GM19452 (cell line): Measurements from ENCODE around the gene ARHGEF3.

Experiments used
- ATAC-seq: cut with Tn5 transposase; IDR thresholded peaks from one replicate; pipeline ENCODE4 v1.9.1; 2021; ENCODE audit not compliant: unreplicated experiment

Gene ARHGEF3

DNA sequence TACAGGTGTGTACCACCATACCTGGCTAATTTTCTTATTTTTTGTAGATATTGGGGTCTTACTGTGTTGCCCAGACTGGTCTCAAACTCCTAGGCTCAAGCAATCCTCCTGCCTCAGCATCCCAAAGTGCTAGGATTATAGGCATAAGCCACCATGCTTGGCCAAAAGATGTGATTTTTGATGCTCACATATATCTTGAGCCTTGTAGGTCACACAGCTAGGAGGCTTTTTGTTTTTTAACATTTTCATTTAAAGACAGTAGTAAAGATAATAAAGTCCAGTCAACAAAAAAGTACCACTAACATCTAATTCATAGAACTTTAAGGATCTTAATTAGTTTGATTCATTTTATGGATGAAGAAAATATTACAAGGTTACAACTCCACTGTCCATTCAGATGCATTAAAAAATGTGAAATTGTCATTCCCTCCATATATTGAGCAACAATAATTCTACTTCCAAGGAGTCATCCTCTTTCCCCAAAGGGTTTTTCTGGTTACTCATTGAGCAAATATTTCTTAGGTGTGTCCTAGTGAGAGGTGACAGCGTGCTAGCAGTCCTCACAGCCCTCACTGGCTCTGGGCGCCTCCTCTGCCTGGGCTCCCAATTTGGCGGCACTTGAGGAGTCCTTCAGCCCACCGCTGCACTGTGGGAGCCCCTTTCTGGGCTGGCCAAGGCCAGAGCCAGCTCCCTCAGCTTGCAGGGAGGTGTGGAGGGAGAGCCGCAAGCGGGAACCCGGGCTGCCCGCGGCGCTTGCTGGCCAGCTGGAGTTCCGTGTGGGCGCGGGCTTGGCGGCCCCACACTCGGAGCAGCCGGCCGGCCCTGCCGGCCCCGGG is 110.4 kb downstream of the ARHGEF3 start:
- ATAC-seq = no peak

DNA sequence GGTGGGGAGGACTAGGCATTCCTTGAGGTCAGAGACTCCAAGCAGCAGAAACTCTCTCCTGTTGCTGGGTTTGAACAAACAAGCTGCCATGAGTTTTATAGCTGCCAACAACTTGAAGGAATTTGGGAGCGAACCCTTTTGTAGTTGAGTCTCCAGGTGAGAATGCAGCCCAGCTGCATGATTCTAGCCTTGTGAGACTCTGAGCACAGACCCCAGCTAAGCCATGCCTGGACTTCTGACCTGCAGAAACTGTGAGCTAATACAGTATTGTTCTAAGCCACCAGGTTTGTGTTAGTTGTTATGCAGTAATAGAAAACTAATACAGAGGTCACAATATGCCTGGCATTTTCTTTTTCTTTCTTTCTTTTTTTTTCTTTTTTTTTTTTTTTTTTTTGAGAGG is 112.4 kb downstream of the ARHGEF3 start:
- no peak for ATAC-seq

DNA sequence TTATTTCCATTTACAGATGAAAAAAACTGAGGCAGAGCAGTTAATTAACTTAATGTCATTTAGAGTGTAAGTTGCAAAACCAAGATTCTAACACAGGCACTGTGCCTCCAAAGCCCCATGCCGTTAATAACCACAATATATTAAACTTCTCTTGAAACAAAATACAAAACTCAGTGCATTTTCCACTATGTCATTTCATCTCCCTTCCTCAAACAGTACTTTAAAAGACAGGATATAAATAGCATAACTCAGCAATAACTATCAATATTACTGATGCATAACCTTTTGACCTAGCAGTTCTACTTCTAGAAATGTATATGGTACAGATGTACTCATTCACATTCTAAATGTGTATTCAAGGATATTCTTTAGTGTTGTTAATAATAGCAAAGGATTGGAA is 113.6 kb downstream of the ARHGEF3 start:
- peak; percentile 69 for ATAC-seq

DNA sequence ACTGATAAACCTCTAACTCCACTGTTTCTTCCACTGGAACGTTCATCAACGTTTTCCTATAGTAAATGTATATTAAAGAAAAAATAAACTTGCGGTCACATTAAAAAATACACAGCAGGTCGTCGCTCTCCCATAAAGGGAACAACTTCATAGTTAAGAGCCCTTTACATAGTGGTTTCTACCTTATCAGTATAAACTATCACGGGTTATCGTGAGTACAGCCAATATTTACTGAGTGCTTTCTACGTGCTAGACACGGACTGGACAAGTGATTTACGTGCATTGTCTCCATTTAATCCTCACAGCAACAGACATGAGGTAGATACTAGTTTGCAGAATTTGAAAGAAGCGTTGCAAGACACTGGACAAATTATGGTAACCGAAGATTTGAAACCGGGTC is 117.7 kb downstream of the ARHGEF3 start:
- no peak for ATAC-seq

DNA sequence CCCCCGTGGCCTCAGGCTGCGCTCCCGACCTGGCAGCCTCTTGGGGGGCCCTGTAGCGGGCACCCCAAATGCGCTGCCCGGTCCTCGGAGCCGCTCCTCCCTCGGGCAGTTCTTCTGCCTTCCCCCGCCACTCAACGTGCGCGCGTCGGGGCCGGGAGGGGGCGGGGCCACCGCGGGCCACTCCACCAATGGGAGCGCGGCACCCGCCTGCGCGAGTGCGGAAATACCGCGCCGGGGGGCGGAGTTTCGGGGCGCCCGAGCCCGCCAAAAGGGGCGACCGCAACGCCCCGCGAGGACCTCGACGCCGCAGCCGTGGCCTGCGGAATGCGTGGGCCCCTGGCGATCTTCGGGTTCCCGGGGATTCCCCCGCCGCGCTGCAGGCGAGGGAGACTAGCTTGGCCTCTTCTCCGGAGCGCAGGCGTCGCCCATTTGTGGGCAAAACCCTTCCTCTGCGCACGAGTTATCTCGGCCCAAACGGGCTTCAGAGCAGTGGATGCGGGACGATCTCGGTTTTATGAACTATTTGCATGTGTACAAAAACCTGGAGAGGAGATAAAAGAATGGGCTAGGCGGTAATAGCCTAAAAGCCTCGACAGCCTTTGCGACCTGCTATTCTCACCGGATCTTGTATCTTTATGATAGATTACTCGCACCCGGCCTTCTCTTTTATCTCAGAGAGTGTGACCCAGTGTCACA is 118.5 kb downstream of the ARHGEF3 start, which contains the start of gene TASOR:
Gene TASOR (minus strand): TSS at position 144 of the 696 bp plus-strand sequence. CDS start 259 bp downstream, outside the sequence.
- ATAC-seq = peak; percentile 77

DNA sequence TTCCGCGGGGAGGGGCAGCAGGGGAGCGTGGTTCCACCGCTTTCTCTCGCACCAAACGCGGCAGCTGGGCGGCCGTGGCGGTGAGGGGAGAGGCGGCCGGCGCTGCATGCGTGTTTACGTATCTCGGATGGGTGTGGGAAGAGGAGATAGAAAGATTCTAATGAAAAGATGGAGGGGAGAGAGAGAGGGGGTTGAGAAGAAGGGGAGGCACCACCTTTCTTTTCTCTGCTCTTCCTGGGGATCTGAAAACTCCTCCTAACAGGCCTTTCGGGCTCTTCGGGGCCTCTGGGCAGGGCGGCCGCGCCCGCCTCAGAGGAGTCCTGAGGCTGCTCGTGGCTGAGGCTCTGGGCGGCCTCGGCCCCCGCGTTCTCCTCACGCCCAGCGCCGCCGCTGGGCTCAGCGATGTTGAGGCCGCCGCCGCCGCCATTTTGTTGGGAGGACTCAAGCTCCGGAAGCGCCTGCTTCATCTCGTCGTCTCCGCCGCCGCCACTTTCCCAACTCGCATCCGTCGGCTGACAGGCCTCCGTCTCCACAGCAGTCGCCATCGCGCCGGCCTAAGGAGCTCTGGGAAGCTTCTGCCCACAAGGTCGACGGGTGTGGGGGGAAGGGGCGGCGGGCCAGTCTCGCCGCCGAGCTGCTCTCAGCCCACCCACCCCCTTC is 119.2 kb downstream of the ARHGEF3 start:
- ATAC-seq = peak; percentile 66

DNA sequence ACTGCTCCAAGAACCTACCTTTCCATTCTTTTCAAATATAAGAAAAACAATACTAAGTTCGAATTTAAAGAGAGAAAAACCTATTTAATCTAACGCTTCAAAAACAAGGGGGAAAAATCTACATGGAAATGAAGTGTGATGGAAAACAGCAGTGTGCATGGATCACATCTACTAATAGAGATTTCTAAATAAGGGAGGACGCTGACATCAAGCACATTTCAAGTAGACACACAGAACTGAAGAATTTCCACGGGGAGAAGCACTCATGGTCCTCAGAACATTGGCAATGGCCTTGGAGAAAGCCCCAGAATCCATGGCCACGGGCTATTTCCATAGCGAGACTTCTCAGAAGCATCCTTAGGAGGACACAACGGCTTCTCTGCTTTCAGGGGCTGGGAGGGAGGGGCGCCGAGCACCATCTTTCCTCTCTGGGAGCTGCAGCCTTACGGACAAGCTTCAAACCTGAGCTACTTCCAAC is 119.7 kb downstream of the ARHGEF3 start:
- peak; percentile 2 for ATAC-seq

DNA sequence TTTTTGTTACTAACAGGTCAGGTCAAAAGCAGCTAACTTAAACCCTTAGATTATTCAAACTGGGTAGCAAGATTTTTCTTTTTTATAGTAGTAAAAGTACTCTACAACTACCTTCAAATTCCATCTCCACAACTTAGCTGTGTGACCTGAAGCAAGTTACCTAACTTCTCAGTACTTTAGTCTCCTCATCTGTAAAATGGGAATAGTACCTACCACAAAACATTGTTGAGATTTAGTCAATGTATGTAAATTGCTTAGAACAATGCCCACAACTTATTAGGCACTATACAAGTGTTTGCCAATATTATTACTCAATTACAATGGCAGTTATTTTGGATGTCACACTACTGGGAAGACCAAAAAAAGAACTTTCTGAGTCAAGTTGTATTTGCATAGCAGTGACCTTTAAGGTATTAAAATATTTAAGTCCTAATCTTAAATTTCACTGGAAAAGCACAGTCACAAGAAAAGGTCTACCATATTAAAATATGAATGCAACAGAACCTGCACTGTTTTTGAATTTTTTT is 121.6 kb downstream of the ARHGEF3 start:
- ATAC-seq = no peak
